ENCODE data around the gene CMC4.
A peak's percentile ranks its signal among the peaks of the same experiment; 100 is the strongest.

Gene CMC4

DNA sequence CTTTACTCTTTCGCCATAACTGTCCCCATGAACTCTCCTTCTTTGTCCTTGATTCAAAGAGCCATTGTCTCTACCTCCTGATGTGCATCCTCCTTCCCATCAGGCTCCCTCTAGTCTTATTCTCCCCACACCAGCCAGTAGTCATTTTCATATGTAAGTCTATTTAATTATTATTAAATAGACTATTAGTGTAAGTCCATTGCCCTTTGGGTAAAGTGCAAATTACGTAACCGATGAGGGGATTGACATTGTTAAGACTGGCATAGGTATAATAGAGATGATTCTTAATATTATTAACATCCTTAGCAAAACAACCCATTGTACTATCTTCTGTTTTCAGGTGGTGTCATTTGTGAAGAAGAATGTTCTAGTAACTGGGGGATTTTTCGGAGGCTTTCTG, 16.7 kb downstream of the CMC4 start:
- DNase-seq (ENCODE audit: low read depth in 2 of 3, low spot score in 2 of 3) = no peak

DNA sequence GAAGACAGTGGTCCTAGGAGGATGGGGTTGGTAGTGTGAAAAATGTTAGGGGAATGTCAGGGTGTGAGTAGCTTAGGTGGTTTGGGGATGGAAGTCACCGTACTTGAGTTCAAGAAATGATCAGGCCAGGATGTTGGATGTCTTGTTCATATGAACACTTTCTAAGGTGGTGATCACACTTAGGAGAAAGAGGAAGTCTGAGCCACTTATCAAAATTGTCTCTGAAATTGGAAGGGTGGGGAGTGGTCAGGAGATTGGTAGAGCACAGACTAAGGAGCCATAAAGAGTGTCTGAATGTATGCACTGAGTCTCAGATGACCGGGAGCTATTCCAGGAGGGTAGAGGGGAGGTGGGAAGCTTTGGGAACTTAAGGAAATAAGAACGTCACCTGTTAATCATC, 17.3 kb downstream of the CMC4 start:
- DNase-seq (ENCODE audit: low read depth in 2 of 3, low spot score in 2 of 3) = no peak

DNA sequence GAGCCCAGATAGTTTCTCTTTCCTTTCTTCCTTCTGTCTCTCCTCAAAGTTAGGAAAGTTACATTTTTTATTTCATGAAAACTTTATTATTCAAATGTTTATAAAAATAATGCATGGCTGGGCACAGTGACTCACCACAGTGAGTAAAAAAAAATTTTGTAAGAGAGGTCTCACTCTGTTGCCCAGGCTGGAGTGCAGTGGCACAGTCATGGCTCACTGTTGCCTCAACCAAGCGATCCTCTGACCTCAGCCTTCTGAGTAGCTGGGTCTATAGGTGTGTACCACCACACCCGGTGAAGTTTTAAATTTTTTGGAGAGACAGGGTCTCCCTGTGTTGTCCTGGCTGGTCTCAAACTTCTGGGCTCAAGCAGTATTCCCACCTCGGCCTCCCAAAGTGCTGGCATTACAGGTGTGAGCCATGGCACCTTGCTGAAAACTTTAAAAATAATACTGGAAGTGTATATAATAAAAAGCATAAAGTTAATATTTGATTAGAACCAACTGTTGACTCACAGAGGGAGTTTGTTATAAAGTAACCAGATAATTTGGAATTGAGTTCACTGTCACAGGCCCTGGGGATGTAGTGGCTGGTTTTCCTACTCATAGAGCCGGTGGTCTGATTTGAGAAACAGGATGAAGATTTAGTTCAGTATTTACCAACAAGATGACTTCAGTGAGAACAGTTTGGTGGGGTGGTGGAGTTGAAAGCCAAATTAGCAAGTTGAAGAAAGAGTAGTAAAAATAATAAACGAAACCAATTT, 18.0 kb downstream of the CMC4 start:
- no peak for DNase-seq (ENCODE audit: low read depth in 2 of 3, low spot score in 2 of 3)

DNA sequence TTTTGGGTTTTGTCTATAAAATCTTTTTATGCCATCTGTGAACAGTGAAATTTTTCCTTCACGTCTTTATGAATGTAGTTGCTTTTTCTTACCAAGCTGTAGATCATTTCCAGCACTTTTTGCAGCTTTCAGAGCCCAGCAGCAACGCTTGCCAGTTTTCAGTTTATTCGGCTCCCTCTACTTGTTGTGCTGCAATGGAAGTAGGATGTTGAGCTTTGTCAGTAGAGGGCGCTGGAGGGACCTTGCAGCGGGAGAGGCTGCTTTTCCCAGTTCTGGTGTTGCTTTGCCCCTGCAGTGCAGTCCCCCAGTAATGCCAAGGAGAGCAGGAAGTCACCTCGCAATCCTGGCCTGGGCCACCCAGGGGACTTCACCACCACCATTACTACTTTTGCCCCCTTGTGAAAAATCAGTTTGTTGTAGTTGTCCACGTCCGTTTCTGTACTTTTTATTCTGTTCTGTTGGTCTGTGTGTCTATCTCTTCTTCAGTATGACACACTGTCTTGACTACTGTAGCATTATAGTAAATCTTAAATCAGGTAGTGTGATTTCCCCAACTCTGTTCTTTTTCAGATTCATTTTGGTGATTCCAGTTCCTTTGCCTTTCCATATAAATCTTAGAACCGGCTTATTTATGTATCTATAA, 21.8 kb downstream of the CMC4 start:
- no peak for DNase-seq (ENCODE audit: low read depth in 2 of 3, low spot score in 2 of 3)

DNA sequence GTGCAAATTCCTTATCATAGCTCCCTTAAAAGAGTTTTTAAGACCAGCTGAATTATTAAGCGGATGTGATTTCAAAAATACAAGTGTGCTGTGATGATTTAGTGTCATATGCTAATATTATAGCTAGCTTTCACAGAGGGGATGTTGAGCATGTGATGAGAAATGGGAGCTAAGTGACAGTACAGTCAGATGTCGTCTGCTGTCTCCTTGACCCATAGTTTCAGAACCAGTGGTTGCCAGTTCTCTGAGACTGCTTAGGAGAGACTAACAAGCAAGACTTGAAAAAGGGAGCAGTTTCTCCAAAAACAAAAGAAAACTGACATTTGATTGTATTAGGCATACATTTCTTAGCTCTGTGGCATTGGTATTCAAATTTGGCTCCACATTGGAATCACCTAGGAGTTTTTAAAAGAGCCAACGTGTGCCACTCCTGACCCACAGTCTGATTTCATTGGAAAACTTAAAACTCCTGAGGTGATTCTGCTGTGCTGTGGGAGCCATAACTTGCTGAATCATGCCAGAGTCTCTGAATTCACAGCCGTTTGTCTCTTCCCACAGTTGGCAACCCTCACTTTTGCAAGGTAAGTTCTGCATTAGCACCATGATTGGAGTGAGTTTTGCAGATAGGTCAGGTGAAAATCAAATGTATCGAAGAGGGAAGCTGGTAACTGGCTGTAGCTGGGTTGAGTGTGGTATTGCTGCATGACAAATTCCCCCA, 24.0 kb downstream of the CMC4 start:
- no peak for DNase-seq (ENCODE audit: low read depth in 2 of 3, low spot score in 2 of 3)

DNA sequence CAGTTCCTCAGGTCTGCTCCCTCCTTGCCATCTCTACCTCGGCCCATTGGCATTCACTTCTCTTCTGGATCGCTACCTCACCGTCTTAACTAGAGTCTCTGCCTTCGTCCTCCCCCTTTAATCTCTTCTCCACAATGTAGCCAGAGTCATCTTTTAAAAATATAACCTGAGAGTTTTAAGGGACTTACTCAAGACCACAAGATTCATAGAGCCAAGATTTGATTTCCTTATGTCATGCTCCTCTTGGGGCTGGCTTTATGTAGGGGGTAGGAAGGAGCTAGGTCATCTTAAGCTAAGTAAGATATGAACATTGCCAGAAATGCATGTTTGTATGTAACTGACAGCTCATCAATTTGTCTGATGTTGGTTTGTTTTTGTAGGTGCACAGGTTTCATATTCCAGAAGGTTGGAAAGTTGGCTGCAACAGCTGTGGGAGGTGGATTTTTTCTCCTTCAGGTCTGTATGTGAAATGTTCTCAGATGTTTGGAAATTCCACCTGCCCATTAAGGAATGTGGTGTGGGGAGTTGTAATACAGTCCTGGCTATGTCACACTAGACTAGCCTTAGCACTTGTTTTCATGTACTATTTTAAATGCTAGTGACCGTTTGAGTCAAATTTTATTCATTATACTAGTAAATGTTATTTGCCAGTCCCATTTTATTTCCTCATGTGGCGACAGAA, 24.7 kb downstream of the CMC4 start:
- DNase-seq (ENCODE audit: low read depth in 2 of 3, low spot score in 2 of 3) = no peak

DNA sequence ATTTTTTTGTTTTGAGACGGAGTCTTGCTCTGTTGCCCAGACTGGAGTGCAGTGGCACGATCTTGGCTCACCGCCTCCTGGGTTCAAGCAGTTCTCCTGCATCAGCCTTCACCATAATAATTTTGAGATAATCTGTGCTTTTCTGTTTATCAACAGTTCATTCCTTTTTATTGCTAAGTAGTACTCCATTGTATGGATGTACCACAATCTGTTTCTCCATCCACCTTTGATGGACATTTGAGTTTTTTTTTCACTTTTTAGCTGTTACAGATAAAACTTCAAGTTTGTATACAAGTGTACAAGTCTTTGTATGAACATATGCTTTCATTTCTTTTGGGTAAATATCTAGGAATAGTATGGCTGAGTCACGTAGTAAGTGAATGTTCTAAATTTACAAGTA, 35.2 kb downstream of the CMC4 start:
- no peak for DNase-seq (ENCODE audit: low read depth in 2 of 3, low spot score in 2 of 3)

DNA sequence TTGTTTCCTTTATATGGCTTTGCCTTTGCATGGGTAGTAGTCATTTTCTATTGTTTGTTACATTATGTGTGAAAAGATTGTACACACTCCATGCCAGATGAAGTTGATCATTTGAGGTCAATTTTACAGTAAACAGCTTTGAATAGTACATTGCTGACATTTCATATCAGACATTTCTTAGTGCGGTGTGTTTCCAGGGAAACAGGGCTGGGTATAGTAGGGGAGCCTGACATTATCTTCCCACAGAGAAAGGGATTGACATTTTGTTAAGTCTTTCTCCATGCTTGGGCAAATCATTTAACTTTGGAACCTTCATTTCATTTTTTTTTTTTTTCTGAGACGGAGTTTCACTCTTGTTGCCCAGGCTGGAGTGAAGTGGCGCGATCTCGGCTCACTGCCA, 39.3 kb downstream of the CMC4 start:
- DNase-seq (ENCODE audit: low read depth in 2 of 3, low spot score in 2 of 3) = no peak

DNA sequence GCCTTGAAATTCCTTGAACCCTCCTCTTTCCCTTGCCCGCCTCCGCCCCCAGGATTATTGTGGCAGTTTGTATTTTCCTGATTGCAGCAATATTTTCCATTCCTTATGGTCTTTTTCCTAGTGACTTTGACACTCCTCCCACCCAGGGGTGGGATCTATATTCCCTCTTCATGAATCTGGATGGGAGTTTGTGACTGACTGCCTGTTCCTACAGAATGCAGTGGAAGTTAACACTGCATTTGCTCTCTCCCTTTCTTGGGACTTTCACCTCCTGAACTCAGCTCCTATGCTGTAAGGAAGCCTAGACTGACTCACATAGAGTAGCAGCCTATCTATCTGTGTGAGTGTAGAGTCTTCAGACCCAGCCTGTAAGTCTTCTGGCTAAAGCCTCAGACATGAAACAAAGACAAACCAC, 42.1 kb downstream of the CMC4 start:
- DNase-seq (ENCODE audit: low read depth in 2 of 3, low spot score in 2 of 3) = no peak

DNA sequence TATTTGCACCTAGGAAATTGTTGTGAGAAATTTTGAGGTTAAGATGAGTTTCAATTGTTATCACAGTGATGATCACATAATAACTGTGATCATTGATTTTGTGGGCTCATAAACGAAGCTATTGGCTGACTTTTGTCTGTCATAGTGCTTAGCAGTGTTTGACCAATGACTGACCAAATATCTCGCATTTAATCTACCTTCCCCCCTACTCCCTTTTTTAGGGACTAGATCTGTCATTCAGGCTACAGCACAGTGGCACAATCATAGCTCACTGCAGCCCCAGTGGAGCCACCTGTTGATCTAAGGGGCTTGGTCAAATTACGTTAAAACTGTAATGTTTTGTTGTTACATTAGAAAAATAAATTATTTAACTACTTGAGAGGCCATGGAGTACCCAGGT, 42.8 kb downstream of the CMC4 start:
- no peak for DNase-seq (ENCODE audit: low read depth in 2 of 3, low spot score in 2 of 3)

DNA sequence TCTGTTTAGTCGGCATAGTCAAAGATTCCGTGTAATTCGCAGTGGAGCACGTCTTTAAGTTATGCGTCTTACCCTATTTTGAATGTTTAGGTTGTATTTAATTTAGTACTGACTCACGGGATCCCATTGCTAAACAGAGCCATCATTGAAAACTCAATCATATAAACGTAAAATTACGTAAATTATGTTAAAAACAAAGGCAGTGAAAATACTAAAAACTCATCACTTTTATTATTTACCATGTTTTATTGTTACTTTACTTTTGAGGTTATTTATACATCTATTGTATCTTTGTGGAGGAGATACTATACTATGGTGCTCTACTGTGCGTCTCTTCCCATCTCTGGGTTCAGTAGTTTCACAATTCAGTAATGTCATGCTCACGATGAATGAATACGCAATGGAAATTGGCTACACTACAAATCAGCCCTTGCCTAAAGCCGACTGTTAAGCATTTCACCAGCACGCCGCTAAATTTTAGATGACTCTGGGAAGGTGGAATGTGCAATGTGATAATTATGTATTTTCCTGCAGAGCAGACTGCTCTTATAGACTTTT, 43.3 kb downstream of the CMC4 start:
- no peak for DNase-seq (ENCODE audit: low read depth in 2 of 3, low spot score in 2 of 3)

DNA sequence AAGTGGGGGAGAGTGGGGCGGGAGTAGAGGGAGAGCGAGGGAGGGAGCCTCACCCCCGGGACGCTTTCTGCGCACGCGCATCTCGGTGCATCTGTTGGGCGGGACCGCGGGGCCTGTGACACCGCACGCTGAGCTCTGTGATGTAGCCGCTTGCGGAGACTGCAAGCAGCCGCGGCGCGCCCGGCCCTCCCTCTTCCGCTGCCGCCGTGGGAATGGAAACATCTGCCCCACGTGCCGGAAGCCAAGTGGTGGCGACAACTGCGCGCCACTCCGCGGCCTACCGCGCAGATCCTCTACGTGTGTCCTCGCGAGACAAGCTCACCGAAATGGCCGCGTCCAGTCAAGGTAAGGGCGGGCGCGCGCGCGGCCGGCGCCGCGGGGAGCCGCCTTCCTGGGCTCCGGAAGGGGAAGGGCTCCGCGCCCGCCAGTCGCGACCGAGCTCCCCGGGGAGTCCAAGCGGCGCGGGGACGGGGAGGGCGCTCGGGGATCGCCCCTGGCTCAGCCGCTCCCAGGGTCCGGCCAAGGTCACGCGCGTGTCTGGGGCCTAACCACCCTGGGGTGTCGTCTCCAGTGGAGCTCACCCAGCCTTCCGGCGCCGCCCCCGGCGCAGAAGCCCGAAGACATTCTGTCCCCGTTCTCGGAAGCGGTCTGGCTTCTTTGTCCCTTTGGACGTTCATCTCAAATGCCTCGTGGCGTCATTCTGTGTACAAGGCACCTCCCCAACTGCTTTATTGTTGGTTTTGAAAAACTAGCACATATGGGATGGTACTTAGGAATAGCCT, 44.0 kb downstream of the CMC4 start, which contains the start of gene FUNDC2:
FUNDC2 (plus strand) TSS at position 118 of the 782 bp plus-strand sequence; CDS start at position 213, 95 bp downstream.
- peak; percentile 52 to 84 (median 73) for DNase-seq (ENCODE audit: low read depth in 2 of 3, low spot score in 2 of 3)

DNA sequence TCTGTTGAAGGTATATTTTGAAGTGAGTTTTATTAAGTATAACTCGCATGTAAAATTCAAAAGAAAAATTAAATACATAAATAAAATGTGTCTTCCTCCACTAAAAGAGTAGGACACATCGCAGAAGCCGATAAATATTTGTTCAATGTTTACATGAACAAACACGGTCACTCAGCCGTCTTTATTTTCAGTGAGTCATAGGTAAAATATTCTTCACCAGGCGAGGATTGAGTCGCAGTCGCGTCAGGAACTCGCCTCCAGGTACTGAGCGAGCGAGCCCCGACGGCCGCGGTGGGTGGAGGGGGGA, 44.6 kb downstream of the CMC4 start:
- DNase-seq (ENCODE audit: low read depth in 2 of 3, low spot score in 2 of 3) = no peak

DNA sequence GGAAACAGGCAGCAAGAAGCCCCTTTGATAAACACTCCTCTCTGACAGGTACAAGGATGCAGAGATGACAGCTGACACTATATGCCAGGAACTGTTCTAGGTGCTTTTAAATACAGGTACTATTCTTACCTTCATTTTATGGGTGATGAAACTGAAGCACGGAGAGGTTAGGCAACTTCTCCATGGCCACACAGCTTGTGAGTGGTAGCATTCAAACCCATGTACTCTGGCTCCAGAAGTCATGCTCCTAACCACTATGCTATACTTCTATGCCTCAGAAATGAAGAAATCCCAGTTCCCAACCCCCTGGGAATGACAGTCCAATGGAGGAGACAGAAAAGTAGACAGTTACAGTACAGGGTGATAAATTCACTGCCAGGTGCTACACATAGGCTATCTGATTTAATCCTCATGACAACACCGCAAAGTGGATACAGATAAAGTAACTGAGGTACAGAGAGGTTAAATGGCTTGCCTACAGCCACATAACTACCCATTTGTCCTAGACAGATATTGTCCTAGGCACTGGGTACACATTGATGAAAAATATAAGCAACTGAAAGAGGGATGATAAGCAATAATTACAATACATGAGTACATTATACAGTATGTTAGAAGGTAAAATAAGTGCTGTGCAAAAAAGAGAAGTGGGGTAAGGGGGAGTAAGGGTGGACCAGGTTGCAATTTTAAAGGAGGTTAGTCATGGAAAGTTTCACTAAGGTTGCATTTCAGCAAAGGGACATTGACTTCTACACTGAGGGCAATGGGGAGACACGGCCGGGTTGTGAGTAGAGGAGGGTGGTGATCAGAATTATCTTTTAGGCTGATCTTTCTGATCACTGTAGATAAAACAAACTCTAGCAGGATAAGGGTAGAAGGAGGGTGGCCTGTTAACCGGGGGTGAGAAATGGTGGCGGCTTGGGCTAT, 46.8 kb downstream of the CMC4 start:
- DNase-seq (ENCODE audit: low read depth in 2 of 3, low spot score in 2 of 3) = no peak

DNA sequence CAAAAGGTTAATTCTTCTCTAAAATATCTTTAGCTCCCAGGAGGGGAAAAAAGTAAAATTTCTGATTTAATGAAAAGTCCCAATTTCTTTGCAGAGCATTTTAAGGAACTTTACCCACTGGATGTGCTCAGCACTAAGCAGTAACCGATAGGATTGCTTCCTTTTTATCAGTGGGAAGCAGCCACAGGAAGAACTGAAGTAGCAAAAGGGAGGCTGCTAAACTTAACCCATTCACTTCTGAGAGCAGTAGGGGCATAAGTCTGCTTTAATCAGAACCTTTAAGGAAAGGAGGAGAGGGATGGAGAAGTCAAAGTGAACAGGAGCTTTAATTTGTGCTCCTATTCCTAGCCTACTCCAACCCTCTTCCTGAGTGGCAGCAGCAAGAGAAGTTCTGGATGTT, 48.4 kb downstream of the CMC4 start, which contains the start of gene F8:
F8 (minus strand) TSS at position 139 of the 400 bp plus-strand sequence. CDS start 171 bp downstream, outside the sequence.
- DNase-seq (ENCODE audit: low read depth in 2 of 3, low spot score in 2 of 3) = no peak

DNA sequence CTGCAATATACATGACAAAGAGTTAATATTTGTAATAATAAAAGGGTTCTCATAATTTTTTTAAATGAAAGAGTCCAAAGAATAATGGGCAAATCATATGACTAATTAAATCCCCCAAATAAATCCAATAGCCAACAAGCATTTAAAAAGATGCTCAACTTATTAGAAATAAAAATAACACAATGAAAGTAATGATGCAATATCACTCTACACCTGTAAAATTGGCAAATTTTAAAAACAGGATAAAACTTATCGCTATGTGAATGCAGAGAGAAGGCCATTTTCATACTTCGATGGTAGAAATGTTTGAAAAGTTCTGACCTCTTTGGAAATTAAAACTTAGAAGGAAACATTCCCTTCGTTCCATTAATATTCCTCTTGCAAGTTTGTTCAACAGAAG, 50.3 kb downstream of the CMC4 start:
- no peak for DNase-seq (ENCODE audit: low read depth in 2 of 3, low spot score in 2 of 3)
